Pancreas (tissue), 10 donors: ENCODE results near the gene CNNM3. TPM values are rescaled to one million over a fixed set of nuclear protein-coding genes. Genes with fewer than 3 reads are reported as not detected.
A peak's percentile ranks its signal among the peaks of the same experiment; 100 is the strongest.

ENCODE experiments used
- ATAC-seq, 4 donors: fragments of 200-7000 bp; cut with Tn5 transposase; one replicate each; pipeline versions ENCODE4 v1.8.0 to v1.9.1; 2020; ENCODE audit warnings: mild to moderate bottlenecking in 4 of 4, moderate library complexity in 4 of 4
- DNase-seq, 6 donors: peaks; one replicate each; pipeline ENCODE4 v3.0.0-alpha.2; 2020
- FAIRE-seq: peaks from 2 replicates; lab custom pipeline; 2012; peaks lifted over from hg19 to GRCh38; lab: Jason Lieb, UNC
- H3K27ac ChIP-seq, 4 donors: fragments of 200-600 bp; sonication (generic); 1 replicate in 3 of 4; 2 replicates in 1 of 4; pipeline versions ENCODE4 v1.5.0 to v1.8.0; 2020
- H3K27me3 ChIP-seq, 4 donors: fragments of 200-600 bp; one replicate each; pipeline ENCODE4 v1.8.0; 2021
- H3K36me3 ChIP-seq, 3 donors: fragments of 200-600 bp; sonication (generic) in 1 of 3; one replicate each; pipeline versions ENCODE4 v1.5.0 to v1.8.0; 2020 to 2021
- H3K4me1 ChIP-seq, 3 donors: fragments of 200-600 bp; one replicate each; pipeline ENCODE4 v1.8.0; 2021
- H3K4me3 ChIP-seq, 4 donors: fragments of 200-600 bp; sonication (generic) in 2 of 4; one replicate each; pipeline versions ENCODE4 v1.5.0 to v1.8.0; 2020 to 2021
- H3K9me3 ChIP-seq, 4 donors: fragments of 200-600 bp; one replicate each; pipeline ENCODE4 v1.8.0; 2021
- WGBS, 2 donors: extraction: QIAGEN DNeasy Blood & Tissue Kit; methylation state at CpG; one replicate each; pipeline ENCODE4 v1.1.7; 2013; 5-methylcytosine and 5-hydroxymethylcytosine counted together
- intact Hi-C, 3 donors: fragments of 100-400 bp; cut with DNase I; formaldehyde crosslinking; loops; one replicate each; pipeline versions ENCODE4 v1.11.1 to v1.14.2; 2022
- polyA plus RNA-seq, 2 donors: library from polyadenylated mRNA; stranded (reverse); fragments of 200-250 nt; gene quantifications; one replicate each; pipeline ENCODE4 v1.2.3, GENCODE V29; 2013
- total RNA-seq, 6 donors: library from RNA; stranded (reverse); fragmentation: NEBNext Ultra II Directional in 4 of 6; extraction: Animal tissue kit (Norgen Biotek cat#: 25700) in 4 of 6; gene quantifications; one replicate each; pipeline versions ENCODE4 v1.2.1 to v1.2.4, GENCODE V29; 2021 to 2023
- TF ChIP-seq, protein P1 (sequence below), 4 donors: fragments of 200-600 bp; sonication (generic) in 3 of 4; IDR thresholded peaks; one replicate each; pipeline versions ENCODE4 v1.5.0 to v1.8.0; 2021; ENCODE audit warnings: antibody characterized with exemption in 4 of 4
- donor health status: healthy with polysubstance abuse.
- donor health status: DM: no; HTN: no; CAD: no; lungs with moderate emphysema.
- donor health status: DM: no; HTN: no; CAD: no.
- donor health status: control.
- donor health status: control.
- donor health status: Bipolar disorder and iron deficiency.
- donor health status: DM: yes; HTN: yes; CAD: no.
- donor health status: DM: no; HTN: no; CAD: no.
- donor health status: DM: no; HTN: no; CAD: no.
- donor health status: DM: yes; HTN: yes; CAD: no.

CNNM3 gene
- total and polyA plus RNA-seq, 8 donors = 13.6 to 35.1 (median 25.1) TPM

- Histone ChIP-seq H3K4me3 (no peak overlapping the region), H3K27me3 (no peaks in the 10 kb centered on the region), H3K4me1 (peaks cover 2 to 5% (median 4%) of the 10 kb centered on the region in 3 donors), H3K9me3 (no peaks in the 10 kb centered on the region), H3K27ac (no peak overlapping the region), H3K36me3 (peaks cover 0 to 7% (median 0%) of the 10 kb centered on the region in 3 donors)
- intact Hi-C loops = no loop called here
- DNase-seq = peak in 1 of 6 donors; percentile 16
- FAIRE-seq = no peak
- TF ChIP-seq, protein P1, sequence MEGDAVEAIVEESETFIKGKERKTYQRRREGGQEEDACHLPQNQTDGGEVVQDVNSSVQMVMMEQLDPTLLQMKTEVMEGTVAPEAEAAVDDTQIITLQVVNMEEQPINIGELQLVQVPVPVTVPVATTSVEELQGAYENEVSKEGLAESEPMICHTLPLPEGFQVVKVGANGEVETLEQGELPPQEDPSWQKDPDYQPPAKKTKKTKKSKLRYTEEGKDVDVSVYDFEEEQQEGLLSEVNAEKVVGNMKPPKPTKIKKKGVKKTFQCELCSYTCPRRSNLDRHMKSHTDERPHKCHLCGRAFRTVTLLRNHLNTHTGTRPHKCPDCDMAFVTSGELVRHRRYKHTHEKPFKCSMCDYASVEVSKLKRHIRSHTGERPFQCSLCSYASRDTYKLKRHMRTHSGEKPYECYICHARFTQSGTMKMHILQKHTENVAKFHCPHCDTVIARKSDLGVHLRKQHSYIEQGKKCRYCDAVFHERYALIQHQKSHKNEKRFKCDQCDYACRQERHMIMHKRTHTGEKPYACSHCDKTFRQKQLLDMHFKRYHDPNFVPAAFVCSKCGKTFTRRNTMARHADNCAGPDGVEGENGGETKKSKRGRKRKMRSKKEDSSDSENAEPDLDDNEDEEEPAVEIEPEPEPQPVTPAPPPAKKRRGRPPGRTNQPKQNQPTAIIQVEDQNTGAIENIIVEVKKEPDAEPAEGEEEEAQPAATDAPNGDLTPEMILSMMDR (IDR thresholded peaks at IDR 0.05) = no peak
- WGBS, 2 donors = 91 to 95% methylated on average over 23 of the region's 23 CpGs
- ATAC-seq = no peak
Observed at GRCh38 chr2:96838345-96839292, 22.6 kb downstream of the CNNM3 start.

GRCh38 chr2:96839293-96839874, 23.3 kb downstream of the CNNM3 start:
- intact Hi-C loops = no loop called here
- 73 to 80% methylated on average over 33 to 42 of the region's 42 CpGs for WGBS, 2 donors
- peaks cover 0 to 7% (median 0%) of the 10 kb centered on the region in 3 donors for H3K36me3 ChIP-seq
- no peaks in the 10 kb centered on the region for H3K9me3 ChIP-seq
- FAIRE-seq = no peak
- no peaks in the 10 kb centered on the region for H3K27me3 ChIP-seq
- ATAC-seq = peak in 3 of 4 donors; percentile 55 to 73 (median 70)
- H3K4me3 ChIP-seq = no peak overlapping the region
- no peak overlapping the region for H3K27ac ChIP-seq
- DNase-seq = peak in 2 of 6 donors; percentile 10 to 83
- TF ChIP-seq, protein P1 (IDR thresholded peaks at IDR 0.05) = no peak
- H3K4me1 ChIP-seq = no peaks in the 10 kb centered on the region

- WGBS, 2 donors = 91% methylated on average over 36 to 37 of the region's 37 CpGs
- Histone ChIP-seq H3K4me1 (no peaks in the 10 kb centered on the region), H3K4me3 (no peak overlapping the region), H3K9me3 (no peaks in the 10 kb centered on the region), H3K27ac (no peak overlapping the region), H3K36me3 (no peaks in the 10 kb centered on the region), H3K27me3 (no peaks in the 10 kb centered on the region)
- FAIRE-seq = no peak
- DNase-seq = peak in 2 of 6 donors; percentile 10 to 79
- TF ChIP-seq, protein P1 (IDR thresholded peaks at IDR 0.05) = no peak
- peak in 1 of 4 donors; percentile 5 for ATAC-seq
- intact Hi-C loops = no loop called here
Observed at GRCh38 chr2:96839875-96840850, 24.1 kb downstream of the CNNM3 start.

GRCh38 chr2:96841701-96842495, 25.8 kb downstream of the CNNM3 start:
- DNase-seq = peak in 1 of 6 donors; percentile 12
- H3K4me1 ChIP-seq = no peaks in the 10 kb centered on the region
- 86 to 90% methylated on average over 16 of the region's 16 CpGs for WGBS, 2 donors
- H3K9me3 ChIP-seq = no peaks in the 10 kb centered on the region
- H3K27ac ChIP-seq = no peak overlapping the region
- peak in 1 of 4 donors; percentile 4 for ATAC-seq
- FAIRE-seq = no peak
- intact Hi-C loops = no loop called here
- H3K36me3 ChIP-seq = no peaks in the 10 kb centered on the region
- H3K27me3 ChIP-seq = no peaks in the 10 kb centered on the region
- TF ChIP-seq, protein P1 (IDR thresholded peaks at IDR 0.05) = no peak
- no peak overlapping the region for H3K4me3 ChIP-seq
